ENCODE results near the gene TPRN.

The TPRN gene

DNA sequence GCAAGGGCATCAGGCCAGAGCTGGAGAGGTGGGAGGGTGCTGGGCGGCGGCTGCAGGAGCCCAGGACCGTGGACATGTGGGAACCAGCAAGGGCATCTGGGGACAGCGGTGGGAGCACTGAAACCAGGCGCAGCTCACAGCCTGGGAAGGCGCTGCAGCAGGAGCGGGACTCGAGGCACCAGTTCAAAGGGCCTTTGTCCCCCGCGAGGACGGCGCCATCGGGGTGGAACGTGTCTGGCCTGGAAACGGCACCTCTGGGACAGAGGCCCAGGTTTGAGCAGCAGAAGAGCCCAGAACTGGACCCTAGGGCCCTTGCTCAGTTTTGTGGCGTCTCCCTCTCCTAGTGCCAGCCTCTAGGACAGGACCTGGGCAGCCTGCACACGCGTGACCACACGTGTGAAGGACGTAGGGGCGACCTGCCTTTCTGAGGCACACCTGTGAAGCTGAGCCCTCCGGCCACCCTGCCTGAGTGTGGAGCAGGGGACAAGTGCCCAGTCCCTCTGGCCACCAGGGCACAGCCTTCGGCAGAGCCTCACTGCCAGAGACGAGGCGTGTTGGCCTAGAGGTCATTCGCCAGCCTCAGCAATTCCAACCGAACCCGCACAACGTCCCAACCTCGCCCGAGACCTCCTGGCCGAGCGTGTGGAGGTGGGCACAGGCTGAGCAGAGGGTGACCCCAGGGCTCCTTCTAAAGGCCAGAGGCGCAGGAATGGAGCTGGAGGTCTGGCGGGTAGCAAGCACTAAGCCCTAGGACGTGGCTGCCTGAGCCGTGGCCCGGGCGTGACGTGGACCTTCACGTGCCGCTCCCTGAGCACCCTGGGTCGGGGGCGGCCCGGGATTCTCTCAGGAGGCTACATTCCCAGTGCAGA, 26.5 kb downstream of the TPRN start:
- DNase-seq (ENCODE audit: low spot score): no peak

GRCh38 chr9:137172901-137173795, 27.4 kb downstream of the TPRN start:
- peak; percentile 10 for DNase-seq (ENCODE audit: low spot score)

DNA sequence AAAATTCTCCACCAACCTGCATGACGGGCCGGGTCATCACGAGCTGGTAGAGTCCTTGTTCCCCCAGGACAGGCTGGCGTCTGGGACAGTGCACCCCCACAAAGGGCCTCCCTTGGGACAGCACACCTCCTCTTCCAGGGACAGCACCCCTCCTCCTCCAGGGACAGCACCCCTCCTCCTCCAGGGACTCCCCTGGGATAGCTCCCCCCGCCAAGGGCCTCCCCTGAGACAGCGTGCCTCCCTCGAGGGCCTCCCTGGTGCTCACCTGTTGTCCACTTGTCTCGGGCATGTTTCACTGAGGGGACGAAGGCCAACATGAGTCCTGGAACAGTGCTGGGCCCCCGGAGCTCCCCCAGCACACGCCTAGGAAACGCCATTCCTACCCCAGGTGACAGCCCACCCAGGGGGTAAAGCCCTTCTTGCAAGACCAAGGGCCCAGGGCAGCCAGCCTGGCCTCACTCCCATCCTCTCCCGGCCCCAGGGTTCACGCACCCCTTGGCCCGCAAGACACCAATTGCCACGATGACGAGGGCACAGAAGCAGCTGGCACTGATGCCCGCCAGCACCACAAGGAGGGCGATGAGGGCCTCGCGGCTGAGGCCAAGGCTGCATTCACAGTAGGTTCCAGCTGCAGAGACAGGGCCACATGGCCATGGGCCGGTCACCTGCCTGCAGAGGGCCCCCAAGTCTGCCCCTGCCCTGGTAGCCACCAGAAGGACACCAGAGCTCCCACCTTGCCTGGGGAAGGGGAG, 29.2 kb downstream of the TPRN start:
- DNase-seq (ENCODE audit: low spot score): peak; percentile 7

DNA sequence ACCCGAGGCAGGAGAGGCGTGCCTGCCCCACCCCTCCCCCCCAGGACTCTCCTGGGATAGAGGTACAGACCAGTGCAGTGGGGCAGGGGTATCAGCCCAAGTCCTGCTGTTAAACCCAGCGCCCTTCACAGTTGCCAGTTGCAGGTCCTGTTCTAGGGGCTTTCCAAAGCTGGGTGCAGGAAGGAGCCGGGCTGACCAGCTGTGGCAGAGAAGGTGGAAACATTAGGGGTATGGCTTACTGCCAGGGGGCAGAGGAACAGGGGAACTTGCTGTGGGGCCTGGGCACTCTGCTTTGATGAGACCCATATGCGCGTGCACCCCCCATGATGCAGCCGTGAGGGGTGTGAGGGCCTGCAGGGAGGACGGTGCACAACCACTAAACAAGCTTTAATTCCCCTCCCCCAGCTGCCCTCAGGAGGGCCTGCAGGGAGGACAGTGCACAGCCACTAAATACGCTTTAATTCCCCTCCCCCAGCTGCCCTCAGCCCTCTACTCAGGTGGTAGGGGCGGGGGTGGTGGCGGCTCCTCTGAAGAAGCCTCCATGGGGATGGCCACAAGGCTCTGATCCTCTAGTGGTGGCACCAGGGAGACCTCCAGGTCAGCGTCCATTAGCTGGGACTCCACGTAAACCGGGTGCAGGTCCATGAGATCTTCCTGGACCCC, 29.9 kb downstream of the TPRN start:
- peak; percentile 8 for DNase-seq (ENCODE audit: low spot score)

DNA sequence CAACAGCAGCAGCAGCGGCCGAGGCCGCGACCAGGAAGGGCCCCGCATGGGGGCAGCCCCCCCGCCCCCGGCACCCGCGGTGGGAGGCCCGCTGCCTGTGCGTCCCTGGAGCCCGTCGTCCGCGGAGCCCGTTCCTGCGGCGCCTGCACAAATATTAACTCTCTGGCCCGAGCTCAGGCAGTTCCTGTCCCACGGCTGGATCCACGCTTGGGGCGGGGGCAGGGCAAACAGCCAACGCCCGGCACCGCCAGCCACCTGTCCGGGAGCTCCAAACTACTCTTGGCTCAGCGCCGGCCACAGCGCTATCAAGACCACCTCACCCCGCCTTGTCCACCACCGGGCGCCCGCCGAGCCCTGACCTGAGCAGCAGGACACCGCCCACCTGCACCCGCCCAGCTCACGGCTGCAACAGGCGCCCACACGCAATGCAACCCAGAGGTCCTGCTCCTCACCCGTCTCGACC, 30.6 kb downstream of the TPRN start, which contains the start of gene LRRC26:
LRRC26 (minus strand) TSS at position 156 of the 463 bp plus-strand sequence; CDS start at position 48, 108 bp downstream.
- DNase-seq (ENCODE audit: low spot score): peak; percentile 10

DNA sequence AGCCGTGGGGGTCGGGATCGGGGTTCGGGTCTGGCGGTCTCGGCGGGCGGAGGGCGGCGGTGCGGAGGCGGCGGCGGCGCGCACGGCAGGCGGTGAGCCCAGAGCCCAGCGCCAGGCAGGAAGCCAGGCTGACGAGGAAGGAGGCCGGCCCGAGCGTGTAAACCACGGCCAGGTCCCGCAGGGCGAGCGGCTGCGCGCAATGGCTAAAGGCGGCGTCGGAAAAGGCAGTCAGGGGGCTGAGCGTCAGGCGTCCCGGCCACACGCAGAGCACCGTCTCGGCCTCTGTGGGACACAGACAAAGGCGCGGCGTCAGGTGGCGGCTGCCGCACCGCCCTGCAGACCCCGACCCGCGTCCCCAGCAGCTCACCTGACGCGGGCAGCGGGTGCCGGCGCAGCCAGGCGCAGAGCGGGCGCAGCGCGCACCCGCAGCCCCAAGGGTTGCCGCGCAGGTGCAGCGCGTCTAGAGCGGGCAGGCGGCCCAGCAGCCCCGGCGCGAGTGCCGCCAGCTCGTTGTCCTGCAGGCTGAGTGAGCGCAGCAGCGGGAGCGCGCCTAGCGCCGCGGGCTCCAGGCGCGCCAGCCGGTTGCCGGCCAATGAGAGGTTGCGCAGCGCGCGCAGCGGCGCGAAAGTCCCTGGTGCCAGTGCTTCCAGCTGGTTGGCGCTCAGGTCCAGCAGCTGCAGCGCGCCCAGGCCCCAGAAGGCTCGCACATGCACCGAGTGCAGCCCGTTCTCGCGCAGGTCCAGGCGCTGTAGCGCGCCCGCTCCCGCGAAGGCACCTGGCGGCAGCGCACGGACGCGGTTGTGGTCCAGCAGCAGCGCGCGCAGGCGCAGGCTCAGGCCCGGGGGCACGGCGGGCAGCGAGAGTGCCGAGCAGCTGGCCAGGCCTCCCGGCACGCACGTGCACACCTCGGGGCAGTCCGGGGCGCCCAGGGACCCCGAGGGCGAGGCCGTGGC, 31.4 kb downstream of the TPRN start:
- DNase-seq (ENCODE audit: low spot score): peak; percentile 73

DNA sequence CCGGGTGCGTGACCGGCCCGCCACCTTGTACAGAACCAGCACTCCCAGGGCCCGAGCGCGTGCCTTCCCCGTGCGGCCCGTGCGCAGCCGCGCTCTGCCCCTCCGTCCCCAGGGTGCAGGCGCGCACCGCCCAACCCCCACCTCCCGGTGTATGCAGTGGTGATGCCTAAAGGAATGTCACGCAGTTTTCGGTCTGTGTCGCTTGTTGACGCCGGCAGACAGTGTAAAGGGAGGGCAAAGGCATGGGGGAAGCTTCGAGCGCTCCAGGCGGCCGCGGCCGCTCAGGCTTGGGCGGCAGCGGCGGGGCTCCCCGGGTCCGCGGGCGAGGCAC, 32.0 kb downstream of the TPRN start:
- DNase-seq (ENCODE audit: low spot score): no peak

GRCh38 chr9:137167747-137168572, 32.6 kb downstream of the TPRN start:
- DNase-seq (ENCODE audit: low spot score): no peak

DNA sequence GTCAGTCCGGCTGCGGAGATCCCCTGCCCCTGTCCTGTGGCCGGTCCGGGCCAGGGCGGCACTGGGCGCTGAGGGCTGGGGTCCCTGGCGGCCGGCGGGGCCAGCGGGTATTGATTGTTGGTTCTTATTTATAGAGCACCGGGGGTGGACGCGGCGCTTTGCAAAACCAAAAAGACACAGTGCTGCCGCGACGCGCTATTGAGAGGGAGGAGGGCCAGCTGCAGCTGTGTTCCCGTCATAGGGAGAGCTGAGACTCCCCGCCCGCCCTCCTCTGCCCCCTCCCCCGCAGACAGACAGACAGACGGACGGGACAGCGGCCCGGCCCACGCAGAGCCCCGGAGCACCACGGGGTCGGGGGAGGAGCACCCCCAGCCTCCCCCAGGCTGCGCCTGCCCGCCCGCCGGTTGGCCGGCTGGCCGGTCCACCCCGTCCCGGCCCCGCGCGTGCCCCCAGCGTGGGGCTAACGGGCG, 33.2 kb downstream of the TPRN start:
- DNase-seq (ENCODE audit: low spot score): no peak

GRCh38 chr9:137166380-137167229, 33.9 kb downstream of the TPRN start:
- DNase-seq (ENCODE audit: low spot score): no peak

- no peak for DNase-seq (ENCODE audit: low spot score)
Observed at GRCh38 chr9:137165250-137165836, 35.2 kb downstream of the TPRN start.

GRCh38 chr9:137164370-137165249, 35.9 kb downstream of the TPRN start:
- DNase-seq (ENCODE audit: low spot score): no peak

- DNase-seq (ENCODE audit: low spot score): no peak
Observed at GRCh38 chr9:137163805-137164204, 36.7 kb downstream of the TPRN start.

- no peak for DNase-seq (ENCODE audit: low spot score)
Observed at GRCh38 chr9:137163365-137163715, 37.2 kb downstream of the TPRN start.

DNA sequence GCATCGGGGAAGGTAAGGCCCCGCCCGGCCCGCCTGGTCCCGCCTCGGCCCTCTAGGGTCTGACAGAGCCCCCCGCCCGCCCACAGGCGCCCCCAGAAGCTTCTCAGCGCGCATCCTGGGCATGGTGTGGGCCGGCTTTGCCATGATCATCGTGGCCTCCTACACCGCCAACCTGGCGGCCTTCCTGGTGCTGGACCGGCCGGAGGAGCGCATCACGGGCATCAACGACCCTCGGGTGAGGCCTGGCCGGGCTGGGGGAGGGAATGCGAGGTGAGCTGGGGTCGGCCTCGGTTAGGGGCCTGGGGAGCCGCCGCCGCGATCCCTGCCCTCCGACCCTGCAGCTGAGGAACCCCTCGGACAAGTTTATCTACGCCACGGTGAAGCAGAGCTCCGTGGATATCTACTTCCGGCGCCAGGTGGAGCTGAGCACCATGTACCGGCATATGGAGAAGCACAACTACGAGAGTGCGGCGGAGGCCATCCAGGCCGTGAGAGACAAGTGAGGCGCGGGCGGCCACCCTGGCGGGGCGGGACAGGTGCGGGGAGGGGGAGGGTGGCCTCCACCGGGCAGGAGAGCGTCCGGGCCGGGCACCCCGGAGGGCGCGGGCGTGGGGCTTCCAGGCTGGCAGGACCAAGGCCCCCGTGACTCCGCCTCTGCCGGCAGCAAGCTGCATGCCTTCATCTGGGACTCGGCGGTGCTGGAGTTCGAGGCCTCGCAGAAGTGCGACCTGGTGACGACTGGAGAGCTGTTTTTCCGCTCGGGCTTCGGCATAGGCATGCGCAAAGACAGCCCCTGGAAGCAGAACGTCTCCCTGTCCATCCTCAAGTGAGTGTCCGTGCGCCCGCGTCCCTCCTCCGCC, 37.8 kb downstream of the TPRN start:
- peak; percentile 58 for DNase-seq (ENCODE audit: low spot score)

All from AG20443 (cell line).